Embryonic facial prominence (tissue), 1 donor: ENCODE results near the gene WNT5B.
"Not testable (repeated sequence)": the region's sequence is repeated elsewhere in the genome, so short reads cannot be mapped to it uniquely, and the experiment has no call there.

Source experiments
- DNase-seq: peaks from one replicate; pipeline ENCODE4 v3.0.0-alpha.2; 2016; ENCODE audit errors: extremely low spot score

The WNT5B gene

DNA sequence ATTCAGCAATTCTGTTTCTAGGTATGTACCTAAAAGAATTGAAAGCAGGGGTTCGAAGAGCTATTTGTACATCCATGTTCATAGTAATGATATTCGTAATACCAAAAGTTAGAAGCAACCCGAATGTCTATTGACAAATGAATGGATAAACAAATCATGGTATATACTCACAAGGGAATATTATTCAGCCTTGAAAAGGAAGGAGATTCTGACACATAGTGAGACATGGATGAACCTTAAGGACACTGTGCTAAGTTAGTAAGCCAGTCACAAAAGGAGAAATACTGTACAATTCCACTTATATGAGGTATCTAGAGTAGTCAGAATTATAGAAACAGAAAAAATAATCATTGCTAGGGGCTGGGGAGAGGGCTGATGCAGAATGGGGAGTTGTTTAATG, 30.3 kb upstream of the WNT5B start:
- DNase-seq: no peak

DNA sequence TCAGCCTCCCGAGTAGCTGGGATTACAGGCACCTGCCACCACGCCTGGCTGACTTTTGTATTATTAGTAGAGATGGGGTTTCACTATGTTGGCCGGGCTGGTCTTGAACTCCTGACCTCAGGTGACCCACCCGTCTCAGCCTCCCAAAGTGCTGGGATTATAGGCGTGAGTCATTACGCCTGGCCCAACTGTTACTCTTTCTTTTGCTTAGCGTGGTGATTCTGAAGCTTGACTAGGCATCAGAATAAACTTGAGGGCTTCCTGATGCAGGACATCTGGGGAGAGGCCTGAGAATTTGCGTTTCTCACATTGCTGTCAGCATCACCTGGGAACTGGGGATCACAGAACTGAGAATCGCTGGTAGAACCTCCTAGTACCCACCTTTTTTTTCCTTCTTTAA, 26.3 kb upstream of the WNT5B start:
- not testable (repeated sequence) for DNase-seq

DNA sequence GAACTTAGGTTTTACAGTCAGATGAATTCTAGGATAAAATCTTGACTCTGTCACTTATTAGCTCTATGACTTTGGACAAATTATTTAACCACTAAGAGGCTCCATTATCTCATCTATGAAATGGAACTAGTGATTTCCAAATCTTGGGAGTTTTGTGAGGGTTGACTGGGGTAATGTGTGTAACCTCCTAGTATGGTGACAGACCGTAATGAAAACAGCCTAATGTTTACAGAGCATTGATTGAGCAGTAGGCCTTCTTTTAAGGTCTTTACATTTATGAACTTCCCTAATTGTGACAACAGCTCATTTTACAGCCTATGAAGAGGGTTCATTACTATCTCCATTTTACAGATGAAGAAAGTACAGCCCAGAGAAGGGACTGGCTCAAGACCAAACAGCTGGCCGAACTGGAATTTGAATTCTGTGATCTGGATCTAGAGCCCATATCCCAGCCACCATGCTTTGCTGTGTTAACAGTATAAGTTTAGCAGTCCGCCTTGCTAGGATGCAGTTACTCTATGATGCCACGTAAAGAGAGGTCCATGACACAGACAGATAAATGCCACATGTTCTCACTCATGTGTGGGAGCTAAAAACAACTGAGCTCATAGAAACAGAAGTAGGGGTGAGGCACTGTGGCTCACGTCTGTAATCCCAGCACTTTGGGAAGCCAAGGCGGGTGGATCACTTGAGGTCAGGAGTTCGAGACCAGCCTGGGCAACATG, 25.6 kb upstream of the WNT5B start:
- no peak for DNase-seq

DNA sequence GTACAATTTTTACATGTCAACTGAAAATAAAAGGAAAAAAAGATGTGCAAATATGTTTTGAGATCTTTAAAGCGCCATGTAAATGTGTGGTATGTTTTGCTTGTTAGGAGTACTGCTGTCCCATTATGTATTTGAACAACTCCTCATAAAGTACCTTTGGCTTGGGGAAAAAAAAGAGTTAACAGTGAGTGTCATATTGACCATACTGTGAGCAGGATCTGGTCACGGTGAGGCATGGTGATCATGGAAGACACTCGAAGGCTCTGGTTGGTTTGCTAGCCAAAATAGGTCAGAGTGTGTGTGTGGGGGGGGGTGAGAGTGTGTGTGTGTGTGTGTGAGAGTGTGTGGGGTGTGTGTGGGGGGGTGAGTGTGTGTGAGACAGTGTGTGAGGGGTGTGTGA, 24.6 kb upstream of the WNT5B start:
- no peak for DNase-seq

DNA sequence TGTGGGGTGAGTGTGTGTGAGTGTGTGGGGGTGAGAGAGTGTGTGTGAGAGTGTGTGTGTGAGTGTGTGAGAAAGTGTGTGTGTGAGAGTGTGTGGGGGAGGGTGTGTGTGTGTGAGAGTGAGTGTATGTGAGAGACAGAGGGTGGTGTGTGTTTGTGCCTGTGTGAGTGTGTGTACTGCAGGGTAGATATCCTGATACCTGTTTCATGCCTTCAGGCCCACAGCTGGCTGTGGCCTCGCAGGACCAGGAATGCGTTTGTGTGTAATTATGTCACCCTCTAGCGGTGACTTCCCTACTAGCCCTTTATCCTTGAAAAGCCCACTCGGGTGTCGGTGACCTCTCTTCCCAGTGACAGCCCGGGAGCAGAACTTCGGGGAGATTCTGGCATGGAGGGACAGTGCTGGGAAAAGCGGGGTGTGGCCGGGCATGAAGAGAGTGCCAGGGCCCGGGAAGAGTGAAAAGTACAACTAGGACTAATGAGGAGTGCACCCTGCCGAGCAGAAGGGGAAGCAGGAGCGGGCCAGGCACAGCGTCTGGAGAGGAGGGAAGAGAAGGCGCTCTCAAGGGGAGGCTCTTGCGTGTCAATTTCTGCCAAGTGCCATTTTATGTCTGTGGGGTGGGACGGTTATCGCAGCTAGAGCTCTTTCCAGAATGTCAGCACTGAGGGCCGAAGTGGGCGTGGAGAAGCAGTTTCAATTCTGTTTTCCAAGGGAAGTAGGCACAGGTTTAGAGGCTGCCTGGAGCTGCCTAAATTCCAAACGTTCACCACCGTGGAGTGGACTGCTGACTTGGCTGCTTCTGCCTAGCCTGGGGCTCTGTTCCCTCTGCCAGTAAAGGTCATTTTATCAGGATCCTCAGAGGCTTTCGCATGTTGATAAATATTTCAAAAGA, 23.7 kb upstream of the WNT5B start:
- no peak for DNase-seq

DNA sequence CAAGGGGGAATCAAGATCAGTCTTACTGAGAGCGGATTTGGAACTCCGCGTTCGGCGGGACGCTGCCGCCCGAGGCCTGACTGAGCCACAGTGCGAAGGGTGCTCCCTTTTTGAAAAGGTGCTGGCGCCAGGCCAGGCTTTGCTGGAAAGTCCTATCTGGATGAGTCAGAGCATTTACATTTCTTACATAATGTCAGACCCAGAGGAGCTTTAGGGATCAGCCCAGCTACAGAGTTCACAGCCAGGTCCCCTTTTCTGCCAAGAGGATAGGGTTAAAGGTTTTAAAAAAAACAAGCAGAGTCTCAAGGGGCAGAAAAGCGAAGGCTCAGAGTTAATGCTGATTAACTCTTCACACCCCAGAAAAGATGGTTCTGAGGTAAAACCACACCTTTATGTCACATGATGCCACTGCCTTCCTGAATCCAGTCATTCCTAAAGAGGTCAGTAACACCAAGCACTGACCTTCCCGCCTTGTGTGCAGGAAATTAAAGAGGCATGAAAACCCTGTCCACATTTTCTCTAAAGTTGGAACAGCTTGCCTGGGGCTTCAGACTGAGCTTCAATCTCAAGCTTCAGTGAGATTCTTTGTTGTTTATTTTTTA, 22.9 kb upstream of the WNT5B start:
- no peak for DNase-seq

DNA sequence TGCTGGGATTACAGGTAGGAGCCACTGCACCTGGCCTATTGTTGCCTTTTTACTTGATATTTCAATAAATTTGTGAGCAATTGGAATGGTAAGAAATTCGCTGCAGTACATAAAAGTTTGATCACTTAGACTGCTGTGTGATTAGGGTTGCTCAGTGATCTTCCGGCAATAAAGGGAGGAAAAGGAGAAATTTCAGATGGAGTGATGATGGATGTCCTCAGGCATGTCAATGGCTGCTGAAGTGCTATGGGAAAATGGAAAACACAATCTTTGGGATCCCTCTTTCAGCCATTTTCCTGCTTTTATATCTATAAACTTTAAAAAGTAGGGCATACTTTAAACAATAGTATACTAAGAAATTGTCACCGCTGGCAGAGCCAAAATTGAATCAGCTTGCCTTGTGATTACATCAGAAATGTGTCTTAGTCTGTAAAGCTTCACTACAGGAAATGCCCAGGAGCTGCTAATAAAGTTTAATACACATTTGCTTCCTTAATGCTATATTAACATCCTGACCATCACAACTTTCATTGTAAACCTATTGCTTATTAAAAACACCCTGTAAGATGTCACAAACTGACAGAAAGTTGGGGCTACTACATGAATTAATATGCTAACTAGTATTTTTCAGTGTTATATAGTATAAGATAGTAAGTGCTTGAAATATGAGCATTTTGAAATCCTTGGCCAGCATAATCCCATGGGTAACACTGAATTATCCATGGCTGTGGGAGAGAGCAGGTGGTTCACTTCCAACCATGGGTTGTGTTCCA, 20.9 kb upstream of the WNT5B start:
- DNase-seq: no peak

DNA sequence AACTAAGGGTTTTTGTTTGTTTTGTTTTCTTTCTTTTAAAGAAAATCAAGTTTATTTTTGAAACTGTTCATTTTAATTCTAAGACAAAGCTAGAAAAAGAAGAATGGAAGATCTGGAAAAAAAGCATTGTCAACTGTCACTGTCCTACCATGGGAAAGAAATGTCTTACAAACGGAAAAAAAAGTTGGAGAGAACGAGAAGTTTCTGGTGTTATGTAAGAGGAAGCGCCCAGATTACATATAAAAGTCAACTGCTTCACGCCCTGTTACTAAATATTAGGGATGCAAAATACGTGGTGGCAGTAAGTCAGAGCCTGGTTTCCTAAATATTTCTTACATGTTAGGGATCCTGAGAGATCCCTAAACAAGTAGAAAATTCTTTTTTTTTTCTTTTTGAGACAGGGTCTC, 20.3 kb upstream of the WNT5B start:
- no peak for DNase-seq

DNA sequence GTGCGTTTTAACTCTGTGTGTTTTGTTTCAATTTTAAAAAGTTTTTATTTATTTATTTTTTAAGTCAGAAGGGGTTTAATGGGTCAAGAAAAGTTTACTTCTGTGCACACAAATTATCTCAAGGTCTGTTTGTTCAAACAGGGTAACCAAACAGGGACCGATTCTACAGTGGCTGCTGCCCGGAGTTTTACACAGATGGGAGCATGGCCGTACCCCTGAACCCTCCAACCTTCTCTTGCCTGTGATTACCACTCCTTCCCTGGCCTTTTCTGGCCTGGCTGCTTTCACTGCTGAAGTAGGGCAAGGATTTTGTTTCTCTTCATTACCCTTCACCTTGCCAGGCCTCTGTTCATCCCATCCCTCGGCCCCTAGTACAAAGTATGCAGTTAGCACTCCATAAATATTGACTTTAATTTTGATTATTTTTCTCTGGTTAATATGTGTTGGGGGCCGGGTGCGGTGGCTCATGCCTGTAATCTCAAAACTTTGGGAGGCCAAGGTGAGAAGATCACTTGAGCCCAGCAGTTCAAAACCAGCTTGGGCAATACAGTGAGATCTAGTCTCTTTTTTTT, 18.9 kb upstream of the WNT5B start:
- DNase-seq: no peak

DNA sequence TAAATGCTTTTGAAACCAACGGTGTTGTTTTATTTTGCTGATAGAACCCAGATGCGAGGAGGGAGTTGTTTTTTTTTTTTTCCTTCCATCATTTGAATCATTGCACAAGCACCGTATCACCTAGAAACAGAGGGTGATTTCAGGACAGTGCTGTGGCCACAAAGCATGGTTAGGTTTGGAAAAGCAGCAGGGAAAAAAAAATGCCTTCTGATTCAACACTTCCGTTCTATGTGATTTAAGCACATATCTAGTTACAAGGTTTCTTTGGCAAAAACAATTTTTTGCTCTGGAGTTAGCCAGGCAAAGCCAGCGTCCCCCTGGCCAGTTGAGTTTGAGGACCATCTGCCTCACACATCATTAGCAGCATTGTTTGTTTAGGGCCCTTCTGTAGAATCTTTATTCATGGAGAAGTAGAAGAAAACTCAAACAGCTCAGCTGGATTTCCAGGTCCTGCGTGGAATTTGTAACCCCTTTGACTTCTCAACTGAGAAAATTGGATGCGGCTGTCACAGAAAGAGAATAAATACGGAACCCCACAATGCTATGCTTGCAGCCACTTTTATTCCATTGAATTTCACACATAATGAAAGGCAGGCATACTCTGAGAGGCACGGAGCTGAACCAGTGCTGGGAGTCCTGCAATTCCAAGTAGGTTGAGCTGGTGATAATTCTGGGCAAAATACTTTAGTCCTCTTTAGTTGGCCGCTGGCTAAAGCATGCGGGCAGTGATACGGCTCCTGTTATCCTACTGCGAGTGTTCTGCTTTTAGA, 17.0 kb upstream of the WNT5B start:
- DNase-seq: no peak

DNA sequence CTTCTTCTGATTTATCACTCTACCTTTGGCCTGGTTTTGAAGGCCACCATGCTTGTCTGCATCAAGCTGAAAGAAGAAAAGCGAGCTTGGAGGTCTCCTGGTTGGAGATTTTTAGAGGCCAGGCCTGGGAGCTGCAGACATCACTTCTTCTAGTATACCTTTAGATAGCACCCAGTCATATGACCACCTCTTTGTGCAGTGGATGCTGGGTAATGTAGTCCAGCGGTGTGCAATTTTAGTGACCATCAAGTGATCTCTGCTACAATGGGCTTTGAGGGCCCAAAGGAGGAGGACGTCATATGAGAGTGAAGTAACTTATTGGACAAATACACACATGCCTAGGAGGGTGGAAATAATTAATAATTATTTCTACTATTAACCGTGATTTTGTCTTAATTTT, 15.2 kb upstream of the WNT5B start:
- DNase-seq: no peak

DNA sequence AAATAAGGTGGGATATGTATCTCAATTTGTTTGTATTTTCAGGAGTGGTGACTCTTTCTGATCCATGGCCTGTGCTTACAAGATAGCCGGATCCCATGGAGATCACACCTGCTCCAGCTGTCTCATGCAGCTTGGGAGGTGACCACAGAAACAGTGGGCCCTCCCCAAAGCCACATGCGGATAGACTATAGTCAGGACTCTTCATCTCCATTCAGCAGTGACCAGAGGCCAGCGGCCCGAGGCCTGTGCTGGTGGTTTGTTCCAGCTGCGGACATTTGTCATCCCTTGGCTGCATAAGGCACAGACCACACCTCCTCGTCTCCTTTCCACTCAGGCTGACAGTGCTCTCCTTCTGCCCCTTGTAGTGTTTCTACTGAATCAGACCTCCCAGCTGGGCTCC, 14.7 kb upstream of the WNT5B start:
- DNase-seq: no peak

DNA sequence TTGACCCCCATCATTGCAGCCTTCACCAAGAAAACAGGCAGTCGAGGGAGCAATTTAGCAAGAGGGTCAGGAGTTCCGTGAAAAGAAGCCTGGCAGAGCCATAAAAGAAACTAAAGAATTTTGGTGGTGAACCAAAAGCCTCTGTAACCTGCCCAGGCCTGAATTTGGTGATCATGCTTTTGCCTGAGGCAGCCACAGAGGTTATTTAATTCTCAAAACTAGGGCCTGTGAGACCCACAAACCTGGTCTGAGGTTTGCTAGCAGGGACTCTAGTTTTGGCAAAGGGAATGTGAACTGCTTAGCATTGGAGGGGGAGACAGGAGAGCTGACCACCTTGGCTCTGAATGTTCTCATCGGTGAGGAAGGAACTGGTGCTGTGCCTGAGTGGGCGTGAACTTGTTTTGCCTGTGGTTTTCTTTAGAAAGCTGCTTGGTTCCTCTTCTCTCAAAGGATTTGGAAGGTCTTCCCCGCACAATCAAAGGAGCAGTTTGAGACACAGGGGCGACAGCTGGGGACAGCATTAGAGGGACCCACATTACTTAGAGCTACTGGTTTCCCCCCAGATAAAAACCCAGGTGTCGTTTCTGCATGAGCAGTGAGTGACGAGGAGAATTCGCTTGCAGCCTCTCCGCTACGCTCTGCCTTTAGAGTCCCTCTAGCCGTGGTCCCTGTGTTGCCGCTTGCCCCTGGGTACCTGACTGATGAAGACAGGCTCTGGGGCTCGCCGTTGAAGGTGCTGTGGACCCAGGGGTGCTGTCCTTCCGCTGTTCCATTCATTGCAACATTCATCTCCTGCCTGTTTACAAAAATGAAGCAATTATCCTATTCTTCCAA, 12.6 kb upstream of the WNT5B start:
- no peak for DNase-seq

DNA sequence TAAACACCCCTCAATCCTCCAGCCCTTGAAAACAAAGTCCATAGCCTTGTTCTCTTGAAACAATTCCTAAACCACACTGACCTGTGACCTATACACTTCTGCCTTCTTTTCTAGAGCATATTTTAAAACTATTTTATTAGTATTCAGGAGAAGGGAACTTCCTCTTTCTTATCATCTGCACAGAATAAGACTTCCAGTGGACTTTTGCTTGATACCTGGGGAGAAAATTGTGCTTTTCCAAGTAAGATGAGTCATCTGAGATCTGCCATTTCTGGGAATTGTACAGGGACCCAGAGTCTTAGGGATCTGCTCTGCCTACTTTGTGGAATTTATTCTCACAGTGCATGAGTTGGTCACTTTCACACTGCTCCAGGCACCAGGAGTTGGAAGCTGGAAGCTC, 10.5 kb upstream of the WNT5B start:
- DNase-seq: no peak

DNA sequence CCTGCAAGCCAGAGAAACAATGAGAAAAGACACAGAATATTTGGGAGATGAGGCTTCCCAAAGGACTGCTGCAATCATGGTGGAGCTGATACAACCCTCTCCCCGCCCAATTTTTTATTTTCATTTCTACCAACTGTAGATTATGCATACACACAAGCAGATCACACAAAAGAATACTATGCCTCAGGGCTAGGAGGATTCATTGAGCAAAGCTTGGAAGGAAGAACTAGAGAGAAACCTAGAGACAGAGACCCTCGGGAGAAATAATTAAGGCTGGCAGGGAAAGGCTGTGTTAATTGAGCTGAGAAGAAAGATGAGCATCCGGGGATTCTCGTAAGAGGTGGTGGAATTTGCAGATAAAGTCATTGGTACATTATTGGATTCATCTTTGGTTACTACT, 9.9 kb upstream of the WNT5B start:
- DNase-seq: no peak

DNA sequence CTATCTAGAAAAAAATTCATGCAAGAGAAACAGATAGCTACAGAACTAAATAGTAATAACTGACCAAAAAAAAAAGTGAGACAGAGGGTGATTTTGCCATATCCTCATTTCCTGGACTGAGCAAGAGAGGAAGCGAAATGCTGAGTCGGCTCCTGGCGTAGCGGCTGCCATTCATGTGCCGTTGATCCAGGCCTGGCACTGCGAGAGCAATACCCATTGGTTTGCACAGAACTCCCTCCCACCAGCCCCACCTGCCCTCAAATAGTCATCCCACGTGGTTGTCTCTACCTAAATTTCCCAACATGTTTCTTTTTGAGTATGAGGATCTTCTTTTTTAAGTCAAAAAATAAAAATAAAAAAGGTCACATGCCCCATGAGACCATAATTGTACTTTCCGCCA, 9.4 kb upstream of the WNT5B start:
- DNase-seq: no peak

DNA sequence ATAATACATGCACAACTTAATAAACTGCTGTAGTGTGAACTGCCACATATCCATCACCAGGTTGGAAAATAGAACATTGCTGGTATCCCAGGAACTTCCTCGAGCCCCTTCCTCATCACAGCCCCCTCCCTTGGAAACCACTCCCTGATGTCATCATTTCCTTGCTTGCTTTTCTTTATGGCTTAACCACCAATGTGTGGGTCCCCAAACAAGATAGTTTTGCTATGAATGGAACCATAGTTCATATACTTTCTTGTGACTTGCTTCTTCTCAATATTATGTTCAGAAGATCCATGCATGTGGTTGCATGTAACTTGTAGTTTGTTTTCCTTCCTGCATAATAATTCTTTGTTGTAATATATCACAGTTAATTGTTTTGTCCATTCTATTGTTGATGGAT, 8.9 kb upstream of the WNT5B start:
- DNase-seq: no peak

DNA sequence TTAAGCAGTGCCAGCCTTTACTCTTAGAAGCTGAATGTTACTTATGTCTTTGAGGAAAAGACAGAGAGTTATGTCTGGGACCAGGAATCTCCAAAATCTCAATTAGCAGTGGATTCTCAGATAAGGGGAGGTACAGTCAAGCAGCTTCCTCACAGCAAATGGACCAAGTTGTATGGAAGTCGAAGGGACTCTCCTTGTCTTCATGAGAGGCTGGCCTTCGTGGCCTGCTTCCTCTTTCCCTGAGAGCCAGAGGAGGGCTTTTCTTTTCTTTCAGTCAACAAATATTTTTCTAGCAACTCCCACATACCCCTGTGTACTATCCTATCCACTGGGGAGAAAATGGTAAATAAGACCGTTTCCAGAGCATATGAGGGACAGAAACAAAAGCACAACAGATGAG, 6.6 kb upstream of the WNT5B start:
- no peak for DNase-seq

DNA sequence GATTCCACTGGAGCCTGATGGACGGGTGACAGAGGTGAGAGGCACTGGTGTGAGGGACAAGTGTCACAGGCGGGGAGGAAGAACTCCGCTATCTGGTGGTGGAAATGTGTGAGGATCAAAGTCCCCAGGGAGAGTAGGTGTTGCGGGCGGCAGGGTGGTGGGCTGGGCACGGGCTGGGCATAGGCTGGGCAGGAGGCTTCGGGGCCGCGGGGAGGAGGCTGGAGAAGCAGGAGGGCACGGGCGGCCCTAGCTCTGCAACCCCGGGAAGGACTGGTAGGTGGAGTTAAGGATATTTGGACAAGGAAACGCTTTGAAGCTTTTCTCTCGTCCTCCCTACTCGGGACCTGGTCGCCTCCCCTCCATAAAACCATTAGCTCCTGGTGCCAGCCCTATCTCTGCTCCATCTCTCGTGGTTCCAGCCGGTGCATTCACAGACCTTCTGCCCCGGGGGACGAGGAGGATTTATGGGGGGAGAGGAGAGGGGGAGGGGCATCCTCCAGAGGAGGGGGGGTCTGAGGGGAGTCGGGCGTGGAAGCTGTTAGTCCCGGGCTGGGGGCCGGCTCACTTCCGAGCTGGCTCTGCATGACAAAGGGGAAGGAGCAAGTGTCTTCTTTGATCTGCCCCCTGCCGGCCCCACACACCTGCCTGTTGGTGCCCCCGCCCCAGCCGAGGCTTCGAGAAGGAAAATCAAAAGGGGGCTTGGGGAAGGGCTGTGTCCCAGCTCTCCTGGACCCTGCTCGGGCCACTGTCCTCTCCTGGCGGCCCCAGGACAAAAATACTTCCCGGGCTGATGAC, 504 bp downstream of the WNT5B start:
- no peak for DNase-seq
